GM19452 (cell line): Measurements from ENCODE around the gene ADGRD2.

ENCODE experiments used
- ATAC-seq: cut with Tn5 transposase; IDR thresholded peaks from one replicate; pipeline ENCODE4 v1.9.1; 2021; ENCODE audit not compliant: unreplicated experiment

The ADGRD2 gene

DNA sequence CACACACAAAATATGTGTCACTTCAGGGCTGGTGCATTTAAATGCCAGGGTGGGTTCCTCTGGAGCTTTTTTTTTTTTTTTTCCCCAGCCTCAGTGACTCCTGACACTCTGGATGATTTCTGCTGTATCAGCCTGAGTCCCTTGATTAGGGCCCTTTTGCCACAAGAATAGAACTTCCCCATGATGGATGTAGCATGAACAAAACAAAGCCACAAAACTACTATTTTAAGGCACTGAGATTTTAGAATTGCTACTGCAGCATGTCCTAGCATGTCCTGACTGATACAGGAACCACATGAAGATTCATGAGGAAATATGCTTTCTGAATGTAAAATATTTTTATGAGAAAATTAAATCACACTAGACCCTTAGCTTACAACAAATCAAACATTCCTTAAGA lies 13.9 kb upstream of the ADGRD2 start:
- no peak for ATAC-seq

DNA sequence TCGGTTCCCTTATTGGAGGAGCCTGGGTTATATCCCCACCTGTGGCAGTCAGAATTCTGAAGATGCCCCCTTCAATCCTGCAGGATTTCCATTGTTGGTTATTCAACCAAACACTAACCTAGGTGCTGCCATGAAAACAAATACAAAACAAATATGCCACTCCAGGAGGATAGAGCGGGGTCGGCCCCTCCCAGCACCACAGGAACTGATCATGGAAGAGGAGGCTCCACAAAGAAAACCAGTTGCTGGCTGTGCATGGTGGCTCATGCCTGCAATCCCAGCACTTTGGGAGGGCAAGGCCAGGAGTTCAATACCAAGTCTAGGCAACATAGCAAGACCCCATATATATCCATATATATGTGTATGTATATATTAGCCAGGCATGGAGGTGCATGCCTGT lies 13.2 kb upstream of the ADGRD2 start:
- ATAC-seq: no peak

DNA sequence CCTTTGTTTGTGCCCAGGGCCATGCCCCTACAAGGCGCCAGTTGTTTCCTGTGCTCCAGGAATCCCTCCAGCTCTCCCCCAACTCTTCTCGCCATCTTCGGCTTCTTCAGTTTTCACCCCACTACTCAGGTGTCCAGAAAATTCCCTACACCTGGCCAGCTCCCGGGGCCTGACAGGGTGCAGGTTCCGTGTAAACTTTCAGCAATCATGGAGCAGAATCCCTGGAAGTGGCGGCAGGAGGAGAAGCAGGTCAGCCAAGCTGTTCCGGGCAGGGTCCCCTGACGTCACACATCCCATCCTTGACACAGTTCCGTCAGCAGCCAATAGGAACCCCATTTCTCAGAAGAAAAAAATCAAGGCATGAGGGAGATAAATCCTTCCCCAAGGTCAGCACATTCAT lies 12.2 kb upstream of the ADGRD2 start:
- ATAC-seq: no peak

DNA sequence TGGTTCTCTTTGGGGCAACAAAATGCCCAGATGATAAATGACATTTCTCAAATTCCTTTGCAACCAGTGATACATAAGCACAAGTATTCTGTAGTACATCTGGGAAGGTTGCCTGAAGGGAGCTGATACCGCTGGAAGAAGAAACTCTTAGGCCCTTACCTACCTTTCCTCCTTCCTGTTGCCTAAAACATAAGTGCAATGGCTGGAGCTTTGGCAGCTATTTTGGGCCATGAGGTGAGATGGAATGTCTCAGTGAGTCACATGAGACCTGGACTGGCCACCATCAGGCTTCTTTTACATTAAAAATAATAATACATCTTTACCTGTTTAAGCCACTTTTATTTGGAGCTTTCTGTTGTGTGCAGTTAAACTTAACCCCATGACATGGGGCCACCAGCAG lies 11.2 kb upstream of the ADGRD2 start:
- ATAC-seq: no peak

DNA sequence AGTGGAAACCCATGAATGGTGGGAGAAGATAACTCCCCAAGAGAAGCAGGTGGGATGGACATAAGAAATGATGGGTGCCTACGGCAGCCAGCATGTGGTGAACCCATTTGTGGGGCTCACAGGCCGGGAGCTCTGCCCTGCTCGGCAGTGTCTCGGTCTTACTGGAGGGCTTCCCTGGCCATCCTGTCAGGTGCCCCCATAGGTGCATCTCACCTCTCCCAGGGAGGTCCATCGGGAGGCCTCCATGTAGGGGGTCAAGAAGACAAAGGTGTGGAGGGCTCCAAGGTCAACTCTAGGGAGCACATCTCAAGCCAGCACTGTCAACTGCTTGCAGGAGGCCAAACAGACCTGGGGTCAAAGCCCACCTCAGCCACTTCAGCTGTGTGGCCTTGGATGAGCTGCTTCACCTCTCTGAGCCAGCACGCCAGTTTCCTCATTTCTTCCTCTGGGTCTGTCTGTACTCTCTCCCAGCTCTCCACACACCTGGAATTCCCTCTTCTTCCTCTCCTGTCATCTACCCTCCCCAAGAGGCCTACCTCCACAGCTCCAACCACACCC lies 10.5 kb upstream of the ADGRD2 start:
- no peak for ATAC-seq

DNA sequence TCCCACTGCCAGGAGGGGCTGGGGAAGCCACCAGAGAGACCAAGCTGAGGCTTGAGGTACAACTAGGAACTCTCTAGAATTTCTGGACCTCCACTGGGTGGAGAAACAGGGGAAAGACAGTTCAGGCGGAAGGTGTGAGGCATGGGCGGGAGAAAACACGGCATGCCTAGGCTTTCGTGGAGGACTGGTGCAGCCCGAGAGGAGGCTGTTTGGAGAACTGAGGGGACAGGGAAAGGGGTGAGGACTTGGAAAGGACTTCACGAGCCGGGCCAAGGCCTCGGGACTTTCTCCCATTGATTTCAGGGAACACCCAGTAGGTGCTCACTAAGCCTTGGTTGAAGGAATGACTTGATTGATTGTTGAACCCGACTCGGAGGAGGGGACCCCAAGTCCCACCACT lies 9.5 kb upstream of the ADGRD2 start:
- ATAC-seq: no peak

DNA sequence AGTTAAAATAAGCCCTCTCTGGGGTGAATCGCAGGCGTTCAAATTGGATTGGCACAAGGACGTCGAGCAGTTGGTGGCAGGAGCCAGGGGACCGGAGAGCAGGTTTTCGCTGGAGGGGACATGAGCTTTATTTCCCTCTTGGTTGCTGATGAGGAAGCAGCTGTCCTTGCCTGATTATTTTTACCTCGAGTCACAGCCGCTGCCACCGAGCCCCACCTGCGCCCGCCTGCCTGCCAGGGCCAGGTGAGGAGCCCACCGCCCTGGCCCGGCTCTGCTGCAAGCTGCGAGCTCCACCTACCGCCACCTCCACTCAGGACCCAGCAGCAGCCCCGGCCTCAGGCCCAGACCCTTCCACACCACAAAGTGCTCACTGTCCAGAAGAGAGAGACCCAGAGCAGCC lies 9.0 kb upstream of the ADGRD2 start:
- ATAC-seq: no peak

DNA sequence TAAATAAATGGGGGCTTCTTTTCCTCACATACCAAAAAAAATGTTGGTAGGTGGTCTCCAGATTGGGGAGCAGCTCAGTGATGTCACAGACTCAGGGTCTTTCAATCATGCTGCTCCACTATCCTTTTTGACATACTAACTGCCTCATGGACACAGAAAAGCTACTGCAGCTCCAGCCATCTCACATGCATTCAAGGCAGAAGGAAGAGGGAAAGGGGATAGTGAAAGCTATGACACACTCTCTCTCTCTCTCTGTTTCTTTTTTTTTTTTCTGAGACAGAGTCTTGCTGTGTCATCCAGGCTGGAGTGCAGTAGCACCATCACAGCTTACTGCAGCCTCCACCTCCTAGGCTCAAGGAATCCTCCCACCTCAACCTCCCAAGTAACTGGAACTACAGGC lies 7.9 kb upstream of the ADGRD2 start:
- ATAC-seq: no peak

DNA sequence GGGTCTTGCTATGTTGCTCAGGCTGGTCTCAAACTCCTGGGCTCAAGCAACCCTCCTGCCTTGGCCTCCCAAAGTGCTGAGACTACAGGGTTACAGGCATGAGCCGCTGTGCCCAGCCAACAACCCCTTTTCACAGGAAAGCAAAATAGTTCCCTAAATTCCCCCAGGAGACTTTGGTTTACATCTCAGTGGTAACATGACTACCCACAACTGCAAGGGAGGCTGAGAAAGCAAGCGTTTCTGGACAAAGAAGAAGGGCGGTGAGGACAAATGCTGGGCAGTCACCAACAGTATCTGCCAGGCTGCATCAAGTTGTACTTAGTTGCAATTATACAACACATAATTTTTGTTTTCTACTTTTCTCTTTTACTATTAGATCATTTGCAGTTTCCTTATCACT lies 7.4 kb upstream of the ADGRD2 start:
- no peak for ATAC-seq

DNA sequence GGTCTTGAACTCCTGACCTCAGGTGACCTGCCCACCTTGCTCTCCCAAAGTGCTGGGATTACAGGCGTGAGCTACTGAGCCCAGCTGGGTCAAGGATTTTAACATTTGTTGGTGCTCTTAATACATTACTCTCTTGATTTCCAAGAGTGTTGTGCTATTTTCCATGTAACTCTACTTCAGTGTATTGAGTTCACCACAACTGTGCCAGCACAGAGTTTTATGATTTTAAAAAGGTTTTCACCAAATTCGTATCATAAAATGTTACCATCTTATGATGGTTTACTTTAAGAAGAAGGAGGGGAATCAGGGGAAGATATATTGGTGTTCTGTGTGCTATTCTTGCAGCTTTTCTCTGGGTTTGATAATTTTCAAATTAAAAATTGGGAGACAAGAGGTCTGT lies 6.6 kb upstream of the ADGRD2 start:
- ATAC-seq: no peak

DNA sequence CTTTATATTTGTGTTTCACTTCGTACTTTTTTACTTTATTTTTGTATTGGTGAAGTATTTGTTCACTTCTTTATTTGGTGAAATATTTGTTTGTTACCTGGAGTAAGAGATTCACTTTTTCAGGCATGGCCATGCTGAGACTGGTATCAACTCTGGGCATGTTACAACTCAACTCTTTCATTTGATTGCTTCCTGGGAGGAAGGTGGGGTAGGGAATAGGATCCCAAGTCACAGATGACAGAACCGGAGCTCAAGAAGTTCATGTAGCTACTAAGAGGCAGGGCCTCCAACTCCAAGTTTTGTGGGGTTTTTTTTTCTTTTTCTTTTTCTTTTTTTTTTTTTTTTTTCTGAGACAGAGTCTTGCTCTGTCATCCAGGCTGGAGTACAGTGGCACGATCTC lies 6.1 kb upstream of the ADGRD2 start:
- no peak for ATAC-seq

DNA sequence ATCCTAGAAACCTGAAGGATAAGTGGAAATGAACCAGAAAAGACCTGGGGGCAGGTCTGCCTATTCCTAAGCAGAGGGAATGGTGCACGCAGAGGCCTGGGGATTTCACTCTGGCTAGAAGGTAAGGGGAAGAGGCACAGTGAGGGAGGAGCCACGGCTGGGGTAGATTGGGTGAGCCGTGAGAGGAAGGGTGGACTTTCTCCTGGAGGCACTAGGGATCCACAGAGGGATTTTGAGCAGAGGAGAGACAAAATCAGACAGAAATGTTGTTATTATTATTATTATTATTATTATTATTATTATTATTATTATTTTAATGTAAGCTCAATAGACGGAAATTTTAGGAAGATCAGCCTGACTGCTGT lies 3.0 kb upstream of the ADGRD2 start:
- no peak for ATAC-seq

DNA sequence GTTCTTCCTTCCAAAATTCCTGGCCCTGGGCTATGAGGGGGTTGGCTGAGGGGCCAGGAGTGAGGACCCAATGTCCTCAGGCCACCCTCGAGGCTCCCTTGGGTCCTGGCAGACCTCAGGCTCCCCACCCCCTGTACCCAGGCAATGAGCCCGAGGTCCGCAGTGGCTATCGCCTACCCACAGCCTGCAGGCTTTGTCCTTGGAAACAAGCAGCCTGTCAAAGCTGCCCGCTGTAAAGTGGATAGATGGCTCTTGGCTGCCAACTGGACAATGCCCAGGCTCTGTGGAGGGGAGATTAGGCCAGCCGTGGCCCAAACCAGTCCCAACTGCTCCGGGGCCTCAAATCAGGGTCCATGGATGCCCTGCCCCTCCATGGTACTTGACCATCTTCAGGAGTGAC lies 2.2 kb upstream of the ADGRD2 start:
- no peak for ATAC-seq

DNA sequence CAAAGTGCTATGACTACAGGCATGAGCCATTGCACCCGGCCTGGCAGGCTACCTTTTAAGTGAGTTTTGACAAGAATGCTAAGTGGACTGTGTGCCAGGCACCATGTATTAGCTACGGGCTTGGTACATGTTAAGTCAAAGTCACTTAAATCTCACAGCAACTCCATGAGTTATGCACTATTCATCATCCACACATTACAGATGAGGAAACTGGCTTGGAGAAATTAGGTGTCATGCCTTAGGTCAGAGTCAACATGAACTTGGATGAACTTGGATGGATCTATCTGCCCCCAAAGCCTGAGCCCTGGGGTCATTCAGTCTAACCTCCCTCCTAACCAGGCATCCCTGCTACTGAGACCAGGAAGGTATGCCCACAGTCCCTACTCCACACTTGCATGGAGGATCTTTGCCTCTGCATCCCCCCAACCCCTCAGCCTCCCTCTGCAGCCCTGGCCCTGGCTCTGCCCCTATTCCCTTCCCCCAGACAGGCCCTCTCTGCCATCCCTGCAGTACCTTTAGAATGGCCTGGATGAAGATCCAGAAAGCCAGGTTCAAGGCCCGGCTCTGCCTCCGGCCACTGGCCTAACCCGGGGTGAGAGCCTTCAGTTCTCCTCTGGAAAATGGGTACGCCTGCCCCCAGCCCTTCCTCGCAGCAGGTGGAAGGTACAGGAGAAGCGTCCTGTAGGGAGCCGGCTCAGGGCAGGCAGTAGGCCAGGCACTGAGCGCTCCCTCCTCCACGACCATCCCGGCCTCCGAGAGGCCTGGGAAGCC lies 685 bp upstream of the ADGRD2 start:
- ATAC-seq: no peak

DNA sequence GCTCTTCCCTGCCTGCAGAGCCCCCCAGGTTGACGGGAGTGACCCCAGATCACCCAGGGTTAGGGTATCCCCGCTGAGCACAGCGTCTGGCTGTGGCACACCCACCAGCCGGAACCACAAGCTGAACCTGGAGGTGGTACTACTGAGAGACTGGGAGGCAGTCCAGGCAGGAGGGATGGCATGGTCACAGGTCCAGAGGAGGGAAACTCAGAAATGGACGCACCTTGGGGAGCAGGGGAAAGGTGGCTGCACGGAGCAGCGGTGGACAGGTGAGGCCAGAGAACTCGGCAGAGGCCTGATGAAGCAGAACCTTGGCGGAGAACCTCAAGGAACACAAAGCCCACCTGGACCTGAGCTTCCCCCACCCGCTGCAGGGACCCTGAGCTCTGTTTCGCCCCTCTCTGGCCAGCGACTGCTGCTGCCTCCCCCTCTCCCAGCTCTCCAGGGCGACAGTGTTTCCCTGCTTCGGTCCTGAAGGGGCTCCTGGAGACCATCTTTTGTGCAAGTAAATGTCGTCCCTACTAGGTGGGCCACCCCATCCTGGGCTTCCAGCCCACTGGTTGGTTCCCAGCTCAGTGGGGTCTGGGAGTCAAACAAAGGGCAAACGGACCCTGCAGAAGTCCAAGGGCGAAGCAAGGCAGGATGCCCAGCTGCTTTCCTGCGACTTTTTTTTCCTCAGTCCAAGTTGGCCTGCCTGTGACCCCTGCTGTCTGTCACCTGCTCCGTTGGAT lies 845 bp downstream of the ADGRD2 start:
- no peak for ATAC-seq

DNA sequence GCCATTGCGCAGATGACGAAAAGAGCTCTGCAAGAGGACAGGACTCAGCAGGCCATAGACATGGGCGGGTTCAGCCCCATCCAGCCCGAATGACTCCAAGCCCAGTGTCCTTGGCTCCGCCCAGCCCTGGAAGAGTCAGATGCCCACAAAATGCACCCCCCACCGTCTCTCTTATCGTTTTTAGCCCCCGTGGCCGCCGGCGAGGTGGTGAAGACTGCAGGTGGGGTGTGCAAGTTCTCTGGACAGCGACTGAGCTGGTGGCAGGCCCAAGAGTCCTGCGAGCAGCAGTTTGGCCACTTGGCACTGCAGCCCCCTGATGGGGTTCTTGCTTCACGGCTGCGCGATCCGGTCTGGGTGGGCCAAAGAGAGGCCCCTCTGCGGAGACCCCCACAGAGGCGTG lies 2.1 kb downstream of the ADGRD2 start:
- ATAC-seq: no peak

DNA sequence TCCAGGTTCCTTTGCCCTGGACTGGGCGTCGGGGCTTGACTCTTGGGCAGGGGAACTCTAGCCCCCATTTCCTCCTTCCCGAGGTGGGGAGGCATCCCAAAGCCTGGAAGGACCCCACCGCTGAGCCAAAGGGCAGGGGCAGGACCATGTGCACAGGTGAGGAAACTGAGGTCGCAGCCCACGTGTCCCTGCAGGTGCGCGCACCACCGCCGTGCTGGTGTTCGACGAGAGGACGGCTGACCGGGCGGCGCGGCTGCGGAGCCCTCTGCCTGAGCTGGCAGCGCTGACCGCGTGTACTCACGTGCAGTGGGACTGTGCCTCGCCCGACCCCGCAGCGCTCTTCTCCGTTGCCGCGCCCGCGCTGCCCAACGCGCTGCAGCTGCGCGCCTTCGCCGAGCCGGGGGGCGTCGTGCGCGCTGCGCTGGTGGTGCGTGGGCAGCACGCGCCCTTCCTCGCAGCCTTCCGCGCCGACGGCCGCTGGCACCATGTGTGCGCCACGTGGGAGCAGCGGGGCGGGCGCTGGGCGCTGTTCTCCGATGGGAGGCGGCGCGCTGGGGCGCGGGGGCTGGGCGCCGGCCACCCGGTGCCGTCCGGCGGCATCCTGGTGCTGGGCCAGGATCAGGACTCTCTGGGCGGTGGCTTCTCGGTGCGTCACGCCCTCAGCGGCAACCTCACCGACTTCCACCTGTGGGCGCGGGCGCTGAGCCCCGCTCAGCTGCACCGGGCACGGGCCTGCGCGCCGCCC lies 2.8 kb downstream of the ADGRD2 start:
- ATAC-seq: no peak

DNA sequence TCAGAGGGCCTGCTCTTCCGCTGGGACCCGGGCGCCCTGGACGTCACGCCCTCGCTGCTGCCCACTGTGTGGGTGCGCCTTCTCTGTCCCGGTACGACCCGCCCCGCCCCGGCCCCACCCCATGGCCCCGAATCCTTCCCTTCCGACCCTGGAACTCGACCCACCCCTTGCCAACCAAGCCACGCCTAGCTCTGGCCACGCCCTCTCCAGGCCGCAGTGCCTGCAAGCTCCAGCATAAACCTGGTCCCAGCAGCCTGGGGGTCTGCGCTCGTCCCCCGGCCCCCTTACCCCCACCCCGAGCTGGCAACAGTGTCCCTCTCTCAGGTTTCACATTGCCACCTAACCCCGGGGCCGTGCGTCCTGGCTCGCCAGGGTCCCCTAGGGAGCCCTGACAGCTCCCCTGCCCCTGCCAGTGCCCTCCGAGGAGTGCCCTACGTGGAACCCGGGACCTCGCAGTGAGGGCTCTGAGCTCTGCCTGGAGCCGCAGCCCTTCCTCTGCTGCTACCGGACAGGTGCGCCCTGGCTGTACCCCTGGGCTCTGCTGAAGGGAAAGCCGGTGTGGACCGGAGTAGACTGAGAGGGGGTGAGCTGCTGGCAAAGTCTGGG lies 3.4 kb downstream of the ADGRD2 start:
- no peak for ATAC-seq

DNA sequence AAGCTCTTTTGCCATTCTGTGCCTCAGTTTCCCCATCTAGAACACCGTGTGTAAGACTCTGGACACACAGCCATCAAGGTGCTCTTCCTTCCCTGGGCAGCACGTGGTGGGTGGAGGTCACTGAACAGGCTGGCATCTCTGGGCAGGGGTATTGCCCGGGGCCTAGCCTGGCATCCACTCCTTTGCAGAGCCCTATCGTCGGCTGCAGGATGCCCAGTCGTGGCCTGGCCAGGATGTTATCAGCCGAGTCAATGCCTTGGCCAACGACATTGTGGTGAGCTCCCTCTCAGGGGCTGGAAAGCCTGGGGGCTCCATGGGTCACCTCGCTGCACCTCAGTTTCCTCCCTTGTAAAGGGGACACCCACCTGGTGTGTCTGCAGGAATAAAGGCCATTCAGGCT lies 4.0 kb downstream of the ADGRD2 start:
- ATAC-seq: no peak

DNA sequence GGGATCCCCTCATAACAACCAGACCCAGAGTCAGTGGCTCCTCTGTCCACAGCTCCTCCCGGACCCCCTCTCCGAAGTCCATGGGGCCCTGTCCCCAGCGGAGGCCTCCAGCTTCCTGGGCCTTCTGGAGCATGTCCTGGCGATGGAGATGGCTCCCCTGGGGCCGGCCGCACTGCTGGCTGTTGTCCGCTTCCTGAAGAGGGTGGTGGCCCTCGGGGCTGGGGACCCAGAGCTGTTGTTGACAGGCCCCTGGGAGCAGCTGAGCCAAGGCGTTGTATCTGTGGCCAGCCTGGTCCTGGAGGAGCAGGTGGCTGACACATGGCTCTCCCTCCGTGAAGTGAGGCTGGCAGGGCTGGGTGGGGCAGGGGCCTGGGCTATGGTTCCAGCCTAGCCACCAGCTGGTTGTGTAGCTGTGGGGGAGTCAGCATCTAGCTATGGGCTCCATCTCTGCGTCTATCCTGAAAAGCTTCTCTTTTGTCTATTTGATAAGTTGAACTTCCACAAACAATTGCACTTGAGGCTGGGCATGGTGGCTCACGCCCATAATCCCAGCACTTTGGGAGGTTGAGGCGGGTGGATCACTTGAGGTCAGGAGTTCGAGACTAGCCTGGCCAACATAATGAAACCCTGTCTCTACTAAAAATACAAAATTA lies 4.7 kb downstream of the ADGRD2 start:
- no peak for ATAC-seq

DNA sequence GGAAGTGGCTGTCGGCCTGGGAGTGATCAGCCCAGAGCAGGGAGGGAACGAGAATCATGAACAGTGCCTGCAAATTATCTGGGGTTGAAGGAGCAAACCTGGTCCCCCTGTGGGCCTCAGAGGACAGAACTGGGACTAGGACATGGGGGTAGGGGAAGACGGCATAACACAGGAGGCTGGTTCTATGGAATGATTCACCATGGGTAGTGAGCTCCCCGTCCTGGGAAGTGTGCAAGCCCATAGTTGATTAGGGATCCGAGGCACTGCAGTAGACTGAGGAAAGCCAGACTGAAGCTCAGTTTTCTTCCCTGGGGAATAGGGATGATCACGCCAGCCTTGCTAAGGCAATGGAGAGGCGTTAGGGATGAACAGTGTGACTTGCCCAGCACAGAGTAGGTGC lies 5.6 kb downstream of the ADGRD2 start:
- no peak for ATAC-seq
